ENCODE data around the gene TEX11.
"Not testable (repeated sequence)": the region's sequence is repeated elsewhere in the genome, so short reads cannot be mapped to it uniquely, and the experiment has no call there.

TEX11 gene

DNA sequence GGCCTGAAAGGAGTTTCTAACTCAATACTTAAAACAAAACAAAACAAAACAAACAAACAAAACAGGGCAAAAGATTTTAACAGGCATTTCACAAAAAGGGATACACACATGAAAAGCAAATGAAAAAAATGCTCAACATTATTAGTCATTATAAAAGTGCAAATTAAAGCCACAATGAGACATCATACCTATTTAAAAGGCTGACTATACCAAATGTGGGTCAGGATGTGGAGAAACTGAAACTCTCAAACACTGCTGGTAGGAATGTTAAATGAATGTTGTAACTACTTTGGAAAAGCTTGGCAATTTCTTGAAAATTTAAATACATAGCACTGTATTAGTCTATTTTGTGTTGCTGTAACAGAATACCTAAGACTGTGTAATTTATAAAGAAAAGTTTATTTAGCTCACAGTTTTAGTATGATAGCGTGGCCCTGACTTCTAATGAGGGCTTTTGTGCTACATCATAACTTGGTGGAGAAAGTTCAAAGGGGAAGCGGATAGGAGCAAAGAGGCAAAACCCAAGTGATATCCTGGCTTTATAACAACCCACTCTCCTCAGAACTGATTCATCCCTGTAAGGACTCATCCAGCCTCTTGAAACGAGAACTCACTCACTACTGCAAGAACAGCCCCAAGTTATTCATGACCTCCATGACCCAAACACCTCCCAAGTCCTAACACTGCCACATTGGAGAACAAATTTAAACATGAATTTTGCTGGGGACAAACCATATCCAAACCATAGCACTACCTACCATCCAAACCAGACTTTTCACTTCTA is 214.0 kb downstream of the TEX11 start:
- Mint-ChIP-seq H3K27me3 (no peaks in the 10 kb centered on the region), H3K27ac (no peak overlapping the region), H3K36me3 (ENCODE audit: low read depth) (no peaks in the 10 kb centered on the region), H3K4me1 (ENCODE audit: low read depth) (no peaks in the 10 kb centered on the region), H3K4me3 (no peak overlapping the region), H3K9me3 (no peaks in the 10 kb centered on the region)
- intact Hi-C loops (cut with micrococcal nuclease) = no loop called here

DNA sequence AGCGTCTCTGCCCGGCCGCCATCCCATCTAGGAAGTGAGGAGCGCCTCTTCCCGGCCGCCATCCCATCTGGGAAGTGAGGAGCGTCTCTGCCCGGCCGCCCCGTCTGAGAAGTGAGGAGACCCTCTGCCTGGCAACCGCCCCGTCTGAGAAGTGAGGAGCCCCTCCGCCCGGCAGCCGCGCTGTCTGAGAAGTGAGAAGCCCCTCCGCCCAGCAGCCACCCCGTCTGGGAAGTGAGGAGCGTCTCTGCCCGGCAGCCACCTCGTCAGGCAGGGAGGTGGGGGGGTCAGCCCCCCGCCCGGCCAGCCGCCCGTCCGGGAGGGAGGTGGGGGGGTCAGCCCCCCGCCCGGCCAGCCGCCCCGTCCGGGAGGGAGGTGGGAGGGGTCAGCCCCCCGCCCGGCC is 229.1 kb downstream of the TEX11 start:
- H3K9me3 Mint-ChIP-seq; H3K27ac Mint-ChIP-seq; intact Hi-C loops (cut with micrococcal nuclease): not testable (repeated sequence)

DNA sequence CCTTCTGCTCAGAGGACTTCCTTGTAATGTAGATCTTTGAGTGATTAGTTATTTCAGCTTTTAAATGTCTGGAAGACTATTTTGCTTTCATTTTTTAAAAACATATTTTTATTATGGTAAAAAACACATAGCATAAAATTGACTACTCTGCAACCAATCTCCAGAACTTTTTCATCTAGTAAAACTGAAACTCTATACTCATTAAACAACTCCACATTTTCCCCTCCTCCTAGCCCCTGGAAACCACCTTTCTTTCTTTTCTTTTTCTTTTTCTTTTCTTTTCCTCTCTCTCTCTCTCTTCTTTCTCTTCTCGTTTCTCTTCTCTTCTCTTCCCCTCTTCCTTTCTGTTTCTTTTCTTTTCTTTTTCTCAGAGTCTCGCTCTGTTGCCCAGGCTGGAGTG is 233.2 kb downstream of the TEX11 start:
- no peak overlapping the region for H3K4me3 Mint-ChIP-seq
- H3K27me3 Mint-ChIP-seq = no peaks in the 10 kb centered on the region

More for the DNA sequence above, 229.1 kb downstream of the TEX11 start:
- H3K27me3 Mint-ChIP-seq; H3K36me3 Mint-ChIP-seq (ENCODE audit: low read depth); H3K4me3 Mint-ChIP-seq; H3K4me1 Mint-ChIP-seq (ENCODE audit: low read depth): not testable (repeated sequence)

GRCh38 chrX:70672326-70672725 is 236.2 kb downstream of the TEX11 start:
- Mint-ChIP-seq H3K27ac (no peak overlapping the region), H3K27me3 (no peaks in the 10 kb centered on the region), H3K4me3 (no peak overlapping the region), H3K4me1 (ENCODE audit: low read depth) (no peaks in the 10 kb centered on the region), H3K9me3 (no peaks in the 10 kb centered on the region), H3K36me3 (ENCODE audit: low read depth) (no peaks in the 10 kb centered on the region)
- intact Hi-C loops (cut with micrococcal nuclease) = no loop called here

More for the DNA sequence above, 233.2 kb downstream of the TEX11 start:
- intact Hi-C loops (cut with micrococcal nuclease) = no loop called here
- Mint-ChIP-seq H3K36me3 (ENCODE audit: low read depth) (no peaks in the 10 kb centered on the region), H3K4me1 (ENCODE audit: low read depth) (no peaks in the 10 kb centered on the region), H3K27ac (no peak overlapping the region), H3K9me3 (no peaks in the 10 kb centered on the region)

DNA sequence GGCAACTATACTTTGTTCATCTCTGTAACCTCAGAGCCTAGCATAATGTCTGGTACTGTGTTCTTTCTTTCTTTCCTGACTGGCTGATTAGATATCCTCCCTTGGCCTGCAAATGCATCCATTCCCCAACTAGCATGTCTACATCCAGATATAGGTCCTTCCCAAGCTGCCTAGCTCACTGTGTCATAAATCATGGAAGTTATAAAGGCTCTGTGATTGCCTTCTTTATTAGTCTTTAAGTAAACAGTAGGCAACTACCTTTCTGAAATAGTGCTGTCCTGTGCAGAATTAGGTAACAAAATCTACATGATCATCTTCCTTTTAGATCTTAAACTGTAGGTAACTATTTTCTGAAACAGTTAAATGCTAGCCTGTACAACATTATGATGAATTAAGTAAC is 239.4 kb downstream of the TEX11 start:
- Mint-ChIP-seq H3K27me3 (no peaks in the 10 kb centered on the region), H3K36me3 (ENCODE audit: low read depth) (no peaks in the 10 kb centered on the region), H3K27ac (no peak overlapping the region), H3K4me1 (ENCODE audit: low read depth) (no peaks in the 10 kb centered on the region), H3K4me3 (no peak overlapping the region), H3K9me3 (no peaks in the 10 kb centered on the region)
- intact Hi-C loops (cut with micrococcal nuclease) = no loop called here

GRCh38 chrX:70664726-70665125 is 243.8 kb downstream of the TEX11 start:
- intact Hi-C loops (cut with micrococcal nuclease) = loop anchor here (5.0 kb wide), 1 partner anchor 212 kb away; no protein-coding TSS in a partner anchor
- Mint-ChIP-seq H3K36me3 (ENCODE audit: low read depth) (no peaks in the 10 kb centered on the region), H3K4me1 (ENCODE audit: low read depth) (no peaks in the 10 kb centered on the region), H3K9me3 (no peaks in the 10 kb centered on the region), H3K27me3 (no peaks in the 10 kb centered on the region), H3K4me3 (no peak overlapping the region), H3K27ac (no peak overlapping the region)

- not testable (repeated sequence) for H3K27me3 Mint-ChIP-seq; H3K9me3 Mint-ChIP-seq; H3K4me3 Mint-ChIP-seq; H3K27ac Mint-ChIP-seq; H3K4me1 Mint-ChIP-seq (ENCODE audit: low read depth); H3K36me3 Mint-ChIP-seq (ENCODE audit: low read depth)
- intact Hi-C loops (cut with micrococcal nuclease) = loop anchor here (5.0 kb wide), 1 partner anchor 209 kb away; no protein-coding TSS in a partner anchor
Measured at GRCh38 chrX:70661124-70661523, 247.4 kb downstream of the TEX11 start.

- H3K4me3 Mint-ChIP-seq; H3K4me1 Mint-ChIP-seq (ENCODE audit: low read depth); intact Hi-C loops (cut with micrococcal nuclease); H3K27me3 Mint-ChIP-seq; H3K27ac Mint-ChIP-seq; H3K9me3 Mint-ChIP-seq; H3K36me3 Mint-ChIP-seq (ENCODE audit: low read depth): not testable (repeated sequence)
Measured at GRCh38 chrX:70657546-70657945, 251.0 kb downstream of the TEX11 start.

GRCh38 chrX:70656304-70656703 is 252.2 kb downstream of the TEX11 start:
- H3K27ac Mint-ChIP-seq = no peak overlapping the region
- peaks cover 5% of the 10 kb centered on the region for H3K4me1 Mint-ChIP-seq (ENCODE audit: low read depth)
- intact Hi-C loops (cut with micrococcal nuclease) = no loop called here
- H3K36me3 Mint-ChIP-seq (ENCODE audit: low read depth) = no peaks in the 10 kb centered on the region
- H3K4me3 Mint-ChIP-seq = no peak overlapping the region
- H3K27me3 Mint-ChIP-seq = peaks cover 2% of the 10 kb centered on the region
- no peaks in the 10 kb centered on the region for H3K9me3 Mint-ChIP-seq

DNA sequence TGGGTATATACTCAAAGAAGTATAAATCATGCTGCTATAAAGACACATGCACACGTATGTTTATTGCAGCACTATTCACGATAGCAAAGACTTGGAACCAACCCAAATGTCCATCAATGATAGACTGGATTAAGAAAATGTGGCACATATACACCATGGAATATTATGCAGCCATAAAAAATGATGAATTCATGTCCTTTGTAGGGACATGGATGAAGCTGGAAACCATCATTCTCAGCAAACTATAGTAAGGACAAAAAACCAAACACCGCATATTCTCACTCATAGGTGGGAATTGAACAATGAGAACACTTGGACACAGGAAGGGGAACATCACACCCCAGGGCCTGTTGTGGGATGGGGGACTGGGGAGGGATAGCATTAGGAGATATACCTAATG is 260.6 kb downstream of the TEX11 start:
- not testable (repeated sequence) for H3K9me3 Mint-ChIP-seq; H3K4me1 Mint-ChIP-seq (ENCODE audit: low read depth); H3K36me3 Mint-ChIP-seq (ENCODE audit: low read depth)

GRCh38 chrX:70636218-70636617 is 272.3 kb downstream of the TEX11 start:
- Mint-ChIP-seq H3K4me3 (no peak overlapping the region), H3K36me3 (ENCODE audit: low read depth) (no peaks in the 10 kb centered on the region), H3K4me1 (ENCODE audit: low read depth) (no peaks in the 10 kb centered on the region), H3K9me3 (no peaks in the 10 kb centered on the region), H3K27ac (no peak overlapping the region), H3K27me3 (no peaks in the 10 kb centered on the region)
- intact Hi-C loops (cut with micrococcal nuclease) = no loop called here

More for the DNA sequence above, 260.6 kb downstream of the TEX11 start:
- H3K27me3 Mint-ChIP-seq; H3K27ac Mint-ChIP-seq; intact Hi-C loops (cut with micrococcal nuclease); H3K4me3 Mint-ChIP-seq: not testable (repeated sequence)

GRCh38 chrX:70635669-70636068 is 272.8 kb downstream of the TEX11 start:
- no peaks in the 10 kb centered on the region for H3K36me3 Mint-ChIP-seq (ENCODE audit: low read depth)
- no peak overlapping the region for H3K27ac Mint-ChIP-seq
- no peaks in the 10 kb centered on the region for H3K9me3 Mint-ChIP-seq
- H3K4me3 Mint-ChIP-seq = no peak overlapping the region
- intact Hi-C loops (cut with micrococcal nuclease) = no loop called here
- no peaks in the 10 kb centered on the region for H3K27me3 Mint-ChIP-seq
- H3K4me1 Mint-ChIP-seq (ENCODE audit: low read depth) = no peaks in the 10 kb centered on the region

DNA sequence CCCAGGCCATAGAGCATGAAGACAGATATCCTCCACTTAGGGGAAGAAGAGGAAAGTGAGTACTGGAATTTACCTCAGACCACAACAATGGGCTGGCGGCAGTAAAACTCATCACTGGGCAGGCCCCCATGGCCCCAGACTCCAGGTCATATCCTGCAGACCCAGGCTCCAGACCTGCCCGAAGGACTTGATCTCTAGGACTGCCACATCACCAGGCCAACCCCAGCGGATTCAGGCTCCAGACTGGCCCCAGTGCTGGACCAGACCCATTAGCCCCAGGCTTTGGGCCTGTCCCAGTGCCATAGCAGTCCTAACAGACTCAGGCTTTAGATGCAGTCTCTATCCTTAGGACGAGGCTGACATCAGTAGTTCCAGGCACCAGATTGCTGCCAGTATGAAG is 273.3 kb downstream of the TEX11 start:
- Mint-ChIP-seq H3K4me1 (ENCODE audit: low read depth) (no peaks in the 10 kb centered on the region), H3K36me3 (ENCODE audit: low read depth) (no peaks in the 10 kb centered on the region), H3K27me3 (no peaks in the 10 kb centered on the region), H3K9me3 (no peaks in the 10 kb centered on the region), H3K4me3 (no peak overlapping the region), H3K27ac (no peak overlapping the region)
- intact Hi-C loops (cut with micrococcal nuclease) = no loop called here

DNA sequence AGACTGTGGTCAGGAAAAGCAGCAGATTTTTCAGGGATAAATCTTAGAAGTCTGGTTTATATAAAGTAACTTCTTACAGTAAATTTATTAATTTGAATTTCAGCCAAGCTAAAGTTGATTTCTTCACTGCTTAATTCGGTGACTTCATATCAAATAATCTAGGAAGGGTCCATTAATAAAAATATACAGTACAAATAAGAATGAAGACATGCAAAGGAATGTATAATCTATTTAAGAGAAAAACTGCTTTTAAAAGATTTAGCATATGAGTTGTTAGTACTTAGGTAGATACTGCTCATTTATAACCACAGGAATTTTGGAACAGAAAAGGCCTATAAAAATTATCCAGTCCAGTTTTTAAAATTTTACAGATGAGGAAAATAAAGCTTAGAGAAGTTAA is 286.8 kb downstream of the TEX11 start:
- intact Hi-C loops (cut with micrococcal nuclease) = no loop called here
- Mint-ChIP-seq H3K27me3 (no peaks in the 10 kb centered on the region), H3K36me3 (ENCODE audit: low read depth) (no peaks in the 10 kb centered on the region), H3K27ac (no peak overlapping the region), H3K9me3 (no peaks in the 10 kb centered on the region), H3K4me1 (ENCODE audit: low read depth) (no peaks in the 10 kb centered on the region), H3K4me3 (no peak overlapping the region)

GRCh38 chrX:70618467-70618866 is 290.0 kb downstream of the TEX11 start:
- Mint-ChIP-seq H3K27ac (no peak overlapping the region), H3K4me1 (ENCODE audit: low read depth) (no peaks in the 10 kb centered on the region), H3K9me3 (no peaks in the 10 kb centered on the region), H3K4me3 (no peak overlapping the region), H3K27me3 (no peaks in the 10 kb centered on the region), H3K36me3 (ENCODE audit: low read depth) (no peaks in the 10 kb centered on the region)
- intact Hi-C loops (cut with micrococcal nuclease) = no loop called here
